GM12801 (cell line): Measurements from ENCODE around the gene MAPKAP1.

ENCODE experiments used
- TF ChIP-seq, protein P1 (sequence below): IDR thresholded peaks from one replicate; pipeline ENCODE4 v1.5.1; 2011; ENCODE audit warnings: control low read depth; ENCODE audit not compliant: insufficient read length; ENCODE audit errors: extremely low read depth

Gene MAPKAP1

GRCh38 chr9:125476645-125477044, 230.4 kb downstream of the MAPKAP1 start:
- TF ChIP-seq, protein P1, sequence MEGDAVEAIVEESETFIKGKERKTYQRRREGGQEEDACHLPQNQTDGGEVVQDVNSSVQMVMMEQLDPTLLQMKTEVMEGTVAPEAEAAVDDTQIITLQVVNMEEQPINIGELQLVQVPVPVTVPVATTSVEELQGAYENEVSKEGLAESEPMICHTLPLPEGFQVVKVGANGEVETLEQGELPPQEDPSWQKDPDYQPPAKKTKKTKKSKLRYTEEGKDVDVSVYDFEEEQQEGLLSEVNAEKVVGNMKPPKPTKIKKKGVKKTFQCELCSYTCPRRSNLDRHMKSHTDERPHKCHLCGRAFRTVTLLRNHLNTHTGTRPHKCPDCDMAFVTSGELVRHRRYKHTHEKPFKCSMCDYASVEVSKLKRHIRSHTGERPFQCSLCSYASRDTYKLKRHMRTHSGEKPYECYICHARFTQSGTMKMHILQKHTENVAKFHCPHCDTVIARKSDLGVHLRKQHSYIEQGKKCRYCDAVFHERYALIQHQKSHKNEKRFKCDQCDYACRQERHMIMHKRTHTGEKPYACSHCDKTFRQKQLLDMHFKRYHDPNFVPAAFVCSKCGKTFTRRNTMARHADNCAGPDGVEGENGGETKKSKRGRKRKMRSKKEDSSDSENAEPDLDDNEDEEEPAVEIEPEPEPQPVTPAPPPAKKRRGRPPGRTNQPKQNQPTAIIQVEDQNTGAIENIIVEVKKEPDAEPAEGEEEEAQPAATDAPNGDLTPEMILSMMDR = no peak

DNA sequence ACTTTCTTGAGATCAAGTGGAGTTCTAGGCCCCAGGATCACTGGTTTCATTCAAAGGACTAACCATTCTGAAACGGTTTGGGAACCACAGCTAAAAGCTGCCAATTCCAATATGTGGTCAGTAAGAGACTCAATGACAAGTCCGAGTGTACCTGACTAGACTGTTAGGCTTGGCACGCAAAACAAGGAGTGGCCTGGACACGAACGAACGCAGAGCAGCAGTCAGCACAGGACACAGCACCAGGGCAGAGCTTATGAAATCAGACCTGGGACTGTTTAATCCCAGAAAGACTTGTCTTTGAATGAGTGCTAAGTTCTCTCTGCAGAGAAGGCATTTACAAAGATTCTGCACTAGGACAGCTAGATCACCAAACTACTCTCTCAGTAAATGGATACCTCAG, 231.6 kb downstream of the MAPKAP1 start:
- TF ChIP-seq, protein P1 = no peak

GRCh38 chr9:125472926-125473701, 233.9 kb downstream of the MAPKAP1 start:
- TF ChIP-seq, protein P1 = no peak

GRCh38 chr9:125472562-125472925, 234.5 kb downstream of the MAPKAP1 start:
- TF ChIP-seq, protein P1 = no peak

DNA sequence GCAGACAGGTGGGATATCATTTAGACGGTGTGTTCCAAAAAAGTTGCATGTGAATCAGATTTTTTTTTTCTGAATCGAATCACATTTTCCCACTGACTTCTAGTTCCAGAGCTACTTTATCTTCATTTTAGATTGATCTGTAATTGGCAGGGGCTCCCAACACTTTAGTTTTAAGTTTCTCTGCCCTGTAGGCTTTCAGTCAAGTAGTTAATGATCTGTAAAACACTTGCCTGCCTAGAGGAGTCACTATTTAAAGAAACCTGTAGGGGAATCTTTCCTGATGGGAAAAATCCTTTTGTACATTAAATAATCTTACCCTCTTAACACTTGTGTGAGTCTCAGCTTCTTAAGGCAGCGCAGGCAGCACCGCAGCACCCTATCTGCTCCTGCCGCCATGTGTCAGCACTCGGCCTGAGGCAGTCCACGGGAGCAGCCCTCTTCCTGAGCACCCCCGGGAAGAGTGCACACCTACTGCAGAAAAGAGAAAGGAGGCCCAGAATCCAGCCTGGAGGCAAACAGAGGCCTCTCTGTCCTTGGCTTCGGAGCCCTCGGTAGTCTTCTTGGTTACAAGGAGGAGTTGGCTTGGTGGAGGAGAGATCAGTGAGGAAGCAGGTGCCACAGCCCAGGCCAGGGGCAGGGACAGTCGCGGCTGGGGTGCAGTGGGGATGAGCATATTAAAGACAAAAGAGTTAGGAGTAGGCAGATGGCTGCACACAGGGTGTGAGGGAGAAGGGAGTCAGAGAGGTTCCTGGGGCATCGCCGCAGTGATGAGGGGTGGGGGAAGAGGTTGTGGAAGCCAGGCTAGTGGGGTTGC, 236.0 kb downstream of the MAPKAP1 start:
- TF ChIP-seq, protein P1 = no peak

DNA sequence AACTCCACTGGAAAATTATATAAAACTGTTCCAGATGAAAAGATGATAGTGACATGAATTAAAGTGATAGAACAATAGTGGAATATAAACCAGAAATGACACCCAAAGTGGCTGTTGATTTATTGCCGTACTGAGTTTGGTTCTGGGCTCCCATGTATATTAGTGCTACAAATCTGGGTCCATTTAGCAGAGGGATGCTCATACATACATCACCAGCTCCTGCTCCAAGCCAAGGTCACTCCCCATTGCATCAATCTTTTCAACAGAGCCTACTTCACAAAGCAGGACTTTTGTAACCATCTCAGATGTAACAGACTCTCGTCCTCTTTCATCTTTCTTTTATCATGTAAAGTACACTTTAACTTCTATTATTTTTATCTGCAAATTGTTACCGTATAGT, 236.8 kb downstream of the MAPKAP1 start:
- TF ChIP-seq, protein P1 = no peak

DNA sequence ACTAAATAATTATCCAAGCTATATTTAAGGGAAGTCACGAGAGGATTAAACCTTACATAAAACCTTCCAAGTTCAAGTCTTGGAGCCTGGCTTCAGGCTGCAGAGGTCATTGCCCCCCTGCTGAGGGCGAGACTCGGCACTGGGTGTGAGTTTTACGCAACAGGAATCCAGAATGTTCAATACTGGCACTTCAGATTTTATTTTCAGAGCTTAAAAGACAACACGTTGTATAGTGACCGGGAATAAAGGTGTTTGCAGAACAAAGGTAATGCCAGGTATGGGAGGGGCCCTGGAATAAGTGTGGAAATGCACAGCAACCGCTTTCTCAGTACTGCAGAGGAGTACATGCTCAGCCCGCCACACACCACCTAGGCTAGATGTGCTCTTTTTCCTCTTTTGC, 238.4 kb downstream of the MAPKAP1 start:
- TF ChIP-seq, protein P1 = no peak
